ENCODE measurements around the gene CAMK2D.

Gene CAMK2D

GRCh38 chr4:113607147-113607720 lies 154.3 kb downstream of the CAMK2D start:
- DNase-seq (ENCODE audit: low read depth): no peak
- H3K4me3 ChIP-seq (ENCODE audit: low read depth, low read length): no peak overlapping the region
- in situ Hi-C loops (cut with HindIII; ENCODE audit: low sequenced_read_pairs): no loop called here
- no peak for TF ChIP-seq CTCF (IDR thresholded peaks at IDR 0.05; ENCODE audit: low read depth, low read length, missing control alignments)

GRCh38 chr4:113604955-113605354 lies 156.6 kb downstream of the CAMK2D start:
- in situ Hi-C loops (cut with HindIII; ENCODE audit: low sequenced_read_pairs): no loop called here
- H3K4me3 ChIP-seq (ENCODE audit: low read depth, low read length): no peak overlapping the region
- no peak for DNase-seq (ENCODE audit: low read depth)
- TF ChIP-seq CTCF (IDR thresholded peaks at IDR 0.05; ENCODE audit: low read depth, low read length, missing control alignments): no peak

GRCh38 chr4:113603911-113604310 lies 157.6 kb downstream of the CAMK2D start:
- TF ChIP-seq CTCF (IDR thresholded peaks at IDR 0.05; ENCODE audit: low read depth, low read length, missing control alignments): no peak
- no peak for DNase-seq (ENCODE audit: low read depth)
- in situ Hi-C loops (cut with HindIII; ENCODE audit: low sequenced_read_pairs): no loop called here
- H3K4me3 ChIP-seq (ENCODE audit: low read depth, low read length): no peak overlapping the region

- no peak for TF ChIP-seq CTCF (IDR thresholded peaks at IDR 0.05; ENCODE audit: low read depth, low read length, missing control alignments)
- H3K4me3 ChIP-seq (ENCODE audit: low read depth, low read length): no peak overlapping the region
- in situ Hi-C loops (cut with HindIII; ENCODE audit: low sequenced_read_pairs): no loop called here
- DNase-seq (ENCODE audit: low read depth): no peak
Measured at GRCh38 chr4:113602646-113603228, 158.8 kb downstream of the CAMK2D start.

- no peak for DNase-seq (ENCODE audit: low read depth)
- H3K4me3 ChIP-seq (ENCODE audit: low read depth, low read length): no peak overlapping the region
- in situ Hi-C loops (cut with HindIII; ENCODE audit: low sequenced_read_pairs): no loop called here
- no peak for TF ChIP-seq CTCF (IDR thresholded peaks at IDR 0.05; ENCODE audit: low read depth, low read length, missing control alignments)
Measured at GRCh38 chr4:113601636-113602035, 159.9 kb downstream of the CAMK2D start.

- no peak for DNase-seq (ENCODE audit: low read depth)
- in situ Hi-C loops (cut with HindIII; ENCODE audit: low sequenced_read_pairs): no loop called here
- H3K4me3 ChIP-seq (ENCODE audit: low read depth, low read length): no peak overlapping the region
- no peak for TF ChIP-seq CTCF (IDR thresholded peaks at IDR 0.05; ENCODE audit: low read depth, low read length, missing control alignments)
Measured at GRCh38 chr4:113596396-113596795, 165.1 kb downstream of the CAMK2D start.
